ENCODE results near the gene PDE8A. TPM values are rescaled to one million over a fixed set of nuclear protein-coding genes. Genes with fewer than 3 reads are reported as not detected.
"Not testable (repeated sequence)": the region's sequence is repeated elsewhere in the genome, so short reads cannot be mapped to it uniquely, and the experiment has no call there.

Gene PDE8A
- polyA plus RNA-seq, 1 donor, result 25.4 TPM

DNA sequence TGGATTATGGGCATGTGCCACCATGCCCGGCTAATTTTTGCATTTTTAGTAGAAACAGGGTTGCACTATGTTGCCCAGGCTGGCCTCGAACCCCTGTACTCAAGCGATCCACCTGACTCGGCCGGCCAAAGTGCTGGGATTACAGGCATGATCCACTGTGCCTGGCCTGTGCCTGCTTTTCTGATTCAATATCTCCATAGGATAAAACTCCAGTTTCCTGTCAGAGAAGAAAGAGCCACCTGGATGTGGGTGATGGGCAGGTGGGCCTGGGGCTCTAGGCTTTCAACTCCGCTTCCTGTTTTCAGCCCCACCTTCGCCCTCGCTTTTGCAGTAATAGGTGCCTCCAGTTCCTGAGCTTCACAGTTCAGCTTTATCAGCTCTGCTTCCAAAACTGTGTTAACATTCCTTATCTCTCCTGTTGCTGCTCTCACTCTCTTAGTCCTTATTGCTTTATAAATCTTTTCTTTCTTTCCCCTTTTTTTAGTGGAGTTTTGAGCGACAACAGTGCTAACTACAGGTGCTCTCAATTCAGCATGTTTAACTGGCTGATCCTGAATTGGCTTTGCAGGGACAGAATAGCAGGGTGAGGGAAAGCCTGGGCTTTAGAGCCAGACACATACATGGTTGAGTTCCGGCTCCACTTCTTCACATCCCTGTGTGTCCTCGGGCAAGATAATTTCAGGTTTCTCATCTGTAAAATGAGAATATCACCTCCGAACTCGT lies 21.1 kb upstream of the PDE8A start:
- no peak for DNase-seq

DNA sequence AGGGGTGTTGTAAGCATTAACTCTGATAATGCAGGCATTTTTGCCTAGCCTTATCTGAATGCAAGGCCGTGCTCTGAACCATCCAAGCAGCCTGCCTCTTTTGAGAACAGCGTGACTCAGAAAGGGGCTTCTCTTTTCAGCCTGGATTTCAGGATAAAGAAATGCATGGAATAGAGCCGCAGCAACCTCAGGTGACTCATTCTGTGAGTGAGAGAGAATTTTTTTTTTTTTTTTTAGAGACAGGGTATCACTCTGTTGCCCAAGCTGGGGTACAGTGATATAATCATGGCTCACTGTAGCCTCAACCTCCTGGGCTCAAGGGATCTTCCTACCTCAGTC lies 20.6 kb upstream of the PDE8A start:
- no peak for DNase-seq

DNA sequence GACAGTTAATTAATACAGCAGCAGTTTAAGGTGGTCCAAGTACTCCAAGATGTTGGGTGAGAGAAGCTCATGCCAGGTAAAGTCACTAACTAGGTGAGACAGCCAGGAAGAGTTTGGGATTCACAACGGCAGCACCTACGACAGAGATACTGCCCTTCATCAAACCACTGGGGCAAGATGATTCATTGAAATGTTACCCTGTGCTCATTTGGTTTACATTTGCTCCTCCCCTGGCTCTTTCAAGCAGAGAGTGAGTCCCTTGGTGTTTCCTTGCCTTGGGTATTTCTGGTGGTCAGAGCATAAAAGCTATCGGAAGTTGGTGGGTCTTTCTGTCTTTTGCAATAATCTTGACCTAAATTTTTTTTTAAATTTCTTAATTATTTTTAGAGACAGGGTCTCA lies 19.9 kb upstream of the PDE8A start:
- no peak for DNase-seq

DNA sequence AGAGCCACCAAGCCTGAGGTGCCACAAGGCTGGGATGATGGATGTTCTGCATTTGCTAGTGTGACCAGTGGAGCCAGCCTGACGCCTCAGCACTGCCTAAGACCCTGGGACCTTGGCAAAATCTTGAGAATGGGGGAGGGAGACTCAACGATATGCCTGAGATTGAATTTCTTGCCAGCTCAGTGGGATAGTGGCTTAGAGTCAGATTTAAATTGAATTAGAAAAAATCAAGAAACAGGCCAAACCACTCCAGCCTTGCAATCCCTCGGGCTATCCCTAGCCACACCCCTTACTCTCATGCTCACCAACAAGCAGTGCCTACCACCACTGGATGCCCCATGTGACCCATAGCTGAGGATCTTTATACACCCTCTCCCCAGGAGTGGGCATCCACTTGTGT lies 18.7 kb upstream of the PDE8A start:
- DNase-seq, result no peak

DNA sequence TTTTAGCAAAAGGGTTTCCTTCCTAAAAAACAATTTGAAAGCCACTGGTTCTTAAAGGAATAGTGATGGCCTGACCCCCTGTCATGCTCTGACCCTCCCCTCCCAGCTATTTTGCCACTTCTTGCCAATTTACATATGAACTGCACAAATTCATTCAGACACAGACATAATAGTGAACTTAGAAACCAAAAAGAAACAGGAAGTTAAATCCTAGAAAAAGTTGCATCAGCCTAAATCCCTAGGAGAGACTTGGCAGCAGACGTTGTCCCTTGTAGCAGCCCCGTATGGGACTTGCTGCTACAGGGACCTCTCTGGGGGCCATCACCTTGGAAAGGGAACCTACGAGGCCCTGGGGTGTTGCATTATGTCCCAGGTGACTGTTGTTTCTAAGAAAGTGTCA lies 14.3 kb upstream of the PDE8A start:
- DNase-seq, result no peak

DNA sequence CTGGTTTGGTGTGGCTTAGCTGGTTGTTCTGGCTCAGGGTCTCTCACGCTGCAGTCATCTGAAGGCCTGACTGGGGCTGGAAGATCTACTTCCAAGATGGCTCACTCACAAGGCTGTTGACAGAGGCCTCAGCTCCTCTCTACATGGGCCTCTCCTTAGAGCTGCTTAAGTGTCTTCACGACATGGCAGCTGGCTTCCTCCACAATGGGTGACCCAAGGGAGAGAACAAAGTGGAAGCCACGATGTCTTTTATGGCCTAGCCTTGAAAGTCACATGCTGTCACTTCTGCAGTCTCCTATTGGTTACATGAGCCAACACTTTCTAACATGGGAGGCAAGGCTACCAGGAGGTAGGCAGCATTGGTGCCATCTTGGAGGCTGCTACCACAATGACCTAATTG lies 13.4 kb upstream of the PDE8A start:
- DNase-seq, result no peak

DNA sequence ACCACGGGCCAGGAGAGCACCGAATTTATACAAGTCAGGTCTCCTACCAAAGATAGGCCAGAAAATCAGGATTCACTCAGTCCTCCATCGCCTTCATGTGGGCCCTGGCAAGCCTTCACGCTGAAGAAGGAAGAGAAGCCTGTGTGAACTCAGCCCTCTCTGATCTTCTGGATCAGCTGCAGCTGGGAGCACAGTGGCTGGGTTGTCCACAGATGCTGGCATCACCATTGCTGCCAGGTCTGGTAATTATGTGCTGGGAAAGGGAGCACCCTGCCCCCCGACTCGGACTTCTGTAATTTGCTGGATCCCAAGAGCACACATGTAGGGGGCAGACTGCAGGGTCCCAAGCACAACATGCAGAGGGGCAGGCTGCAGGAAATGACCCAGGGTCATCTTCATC lies 12.4 kb upstream of the PDE8A start:
- no peak for DNase-seq

DNA sequence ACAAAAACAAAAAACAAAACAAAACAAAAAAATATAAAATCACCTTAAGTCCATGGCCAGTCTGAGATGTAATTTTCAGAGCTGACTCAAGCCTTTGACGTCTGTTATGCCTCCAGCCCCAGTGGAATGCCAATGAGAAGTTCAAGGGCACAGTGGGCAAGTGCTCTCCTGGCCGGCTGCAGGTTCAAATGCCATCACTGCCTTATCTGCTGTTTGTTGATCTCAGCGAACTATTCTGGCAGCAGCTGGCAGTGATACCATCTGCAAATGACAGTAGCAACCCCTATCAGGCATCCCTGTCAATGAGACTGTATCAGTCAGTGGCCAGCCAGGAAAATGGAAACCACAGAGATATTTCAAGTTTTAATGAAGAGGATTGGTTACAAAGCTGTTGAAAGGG lies 10.8 kb upstream of the PDE8A start:
- no peak for DNase-seq

DNA sequence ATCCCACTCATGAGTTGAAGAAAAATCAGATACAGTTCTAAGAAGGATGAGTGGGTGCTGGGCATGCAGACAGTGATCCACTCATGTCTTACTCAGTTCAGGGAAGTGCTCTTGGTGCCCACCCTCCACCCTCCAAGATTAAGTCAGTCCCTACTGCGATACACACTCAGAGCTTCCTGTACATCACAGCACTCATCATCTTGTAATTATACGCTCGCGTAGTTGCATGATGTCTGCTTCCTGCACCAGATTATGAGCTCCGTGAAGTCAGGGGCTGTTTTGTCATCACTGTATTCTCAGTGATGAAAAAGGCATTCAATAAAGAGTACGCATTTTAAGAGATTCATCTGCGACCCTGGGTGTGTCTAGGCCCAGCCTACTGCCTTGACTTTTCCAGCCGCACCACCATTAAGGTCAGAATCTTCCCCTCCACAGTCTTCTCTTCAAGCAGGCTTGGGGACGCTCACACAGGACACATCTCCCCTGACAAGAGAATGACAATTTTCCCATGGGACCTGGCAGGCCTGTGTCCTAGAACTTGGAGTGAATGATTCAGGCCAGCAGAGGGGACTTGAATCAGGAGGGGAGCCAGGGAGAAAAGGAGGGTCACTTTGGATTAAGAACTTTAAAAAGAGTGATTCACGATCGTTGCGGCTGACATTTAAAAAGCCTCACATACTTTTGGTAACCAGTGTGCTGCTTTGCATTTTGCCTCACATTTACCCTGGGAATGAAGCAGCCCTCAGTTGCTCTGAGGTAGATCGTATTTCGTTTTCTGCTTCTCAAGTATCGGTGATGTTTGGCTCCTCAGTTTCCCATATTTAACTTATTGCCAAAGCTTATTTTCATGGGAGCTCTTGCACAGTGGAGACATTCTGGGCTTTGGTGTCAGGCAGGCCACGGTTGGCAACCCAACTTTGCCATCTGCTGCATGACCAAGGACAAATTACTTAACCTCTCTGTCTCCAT lies 7.9 kb upstream of the PDE8A start:
- no peak for DNase-seq

DNA sequence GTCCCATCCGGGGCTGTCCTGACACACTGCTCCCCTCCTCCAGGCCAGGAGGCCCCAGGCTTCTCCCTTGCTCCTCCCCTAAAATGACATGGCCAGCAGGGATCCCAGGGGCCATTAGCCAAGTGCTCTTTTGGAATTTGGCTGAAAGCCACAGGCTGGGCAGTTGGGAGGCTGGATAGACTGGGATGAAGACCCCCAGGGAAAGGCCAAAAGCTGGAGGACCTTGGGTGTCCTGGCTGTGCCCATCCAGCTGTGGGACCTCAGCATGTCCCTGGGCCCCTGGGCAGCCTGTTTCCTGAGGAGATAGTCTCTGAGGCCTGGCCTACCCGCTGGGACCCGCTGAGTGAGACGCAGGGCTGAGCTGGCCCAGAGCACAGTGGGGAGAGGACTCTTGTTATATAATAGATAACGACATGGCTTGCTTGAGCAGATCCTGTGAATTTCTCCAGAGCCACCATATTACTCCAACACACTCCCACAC lies 5.7 kb upstream of the PDE8A start:
- no peak for DNase-seq

DNA sequence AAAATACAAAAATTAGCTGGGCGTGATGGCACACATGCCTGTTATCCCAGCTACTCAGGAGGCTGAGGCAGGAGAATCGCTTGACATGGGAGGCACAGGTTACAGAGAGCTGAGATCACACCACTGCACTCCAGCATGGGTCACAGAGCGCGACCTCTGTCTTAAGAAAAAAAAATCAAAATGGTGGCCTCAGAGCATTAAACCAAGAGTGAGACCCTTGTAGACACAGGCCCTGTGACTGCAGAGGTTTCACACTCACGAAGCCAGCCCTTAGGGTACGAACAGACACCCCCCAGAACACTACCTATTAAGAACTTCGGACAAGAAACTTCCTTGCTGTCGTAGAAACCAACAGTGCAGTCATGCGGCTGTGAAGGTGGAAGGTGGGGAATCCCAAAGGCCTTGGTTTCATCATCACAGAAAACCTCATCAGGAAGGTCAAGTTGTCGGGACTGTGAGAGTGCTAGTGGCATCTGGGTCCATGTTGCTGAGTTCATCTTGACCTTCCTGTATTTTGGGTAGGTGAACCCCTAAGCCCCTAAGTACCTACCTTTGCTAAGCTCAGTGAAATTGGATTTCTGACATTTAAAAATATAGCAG lies 4.8 kb upstream of the PDE8A start:
- no peak for DNase-seq

DNA sequence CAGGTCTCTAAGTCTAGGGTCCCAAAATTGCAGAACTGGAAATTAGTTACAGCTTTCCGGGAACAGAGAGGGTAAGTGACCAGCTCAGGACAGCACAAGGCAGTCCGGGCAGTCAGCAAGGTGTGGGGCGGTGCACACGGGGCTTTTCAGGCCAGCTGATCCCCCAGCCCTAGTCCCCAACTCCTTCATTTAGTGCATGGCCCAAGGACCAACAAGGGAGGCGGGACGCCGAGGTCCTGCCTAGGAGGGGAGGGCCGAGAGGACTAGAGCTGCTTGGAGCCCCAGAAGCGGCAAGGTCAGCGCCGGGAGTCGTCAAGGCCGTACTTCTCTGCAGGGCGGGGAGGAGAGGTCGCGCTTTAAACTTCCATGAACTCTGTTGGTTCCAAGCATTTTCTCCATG lies 2.0 kb upstream of the PDE8A start:
- DNase-seq, result no peak

DNA sequence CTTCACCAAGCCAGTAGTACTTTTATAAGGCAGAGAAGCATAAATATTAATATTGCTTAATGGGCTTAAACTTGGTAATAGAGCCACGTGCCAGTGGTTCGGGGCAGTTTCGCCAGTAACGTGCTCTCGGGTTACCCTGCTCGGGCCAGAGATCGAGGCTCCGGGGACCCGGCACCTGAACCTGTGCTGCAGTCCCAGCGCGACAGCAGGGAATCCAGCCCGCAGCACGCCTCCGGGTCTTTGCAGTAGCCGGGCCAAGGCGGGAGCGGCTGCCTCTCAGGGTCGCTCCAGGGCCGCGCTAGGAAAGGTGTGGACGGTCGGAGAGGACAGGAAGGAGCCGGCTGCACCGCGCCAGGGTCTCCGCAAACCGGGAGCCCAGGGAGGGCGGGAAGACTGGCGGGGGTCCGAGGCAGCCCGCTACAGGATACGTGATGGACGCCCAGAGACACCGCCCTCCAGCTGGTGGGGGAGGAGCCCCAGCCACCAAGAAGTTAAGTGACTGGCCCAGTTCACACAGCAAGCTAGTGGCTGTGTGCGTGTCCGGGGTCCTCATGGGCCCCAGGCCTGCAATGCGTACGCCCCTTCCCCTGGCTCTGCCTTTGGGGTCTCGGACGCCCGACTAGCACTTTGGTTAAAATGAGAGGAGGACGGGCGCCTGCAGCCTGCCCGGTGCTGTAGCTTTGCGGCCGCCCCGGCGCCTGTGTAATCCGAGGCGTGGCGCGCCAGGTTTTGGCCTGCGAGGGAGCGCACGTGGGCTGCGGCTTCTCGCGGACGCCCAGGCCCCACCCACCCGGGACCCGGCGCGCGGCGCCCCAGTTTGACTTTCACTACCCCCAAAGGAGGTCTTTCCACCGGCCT lies 1.2 kb upstream of the PDE8A start:
- DNase-seq, result peak; percentile 87

DNA sequence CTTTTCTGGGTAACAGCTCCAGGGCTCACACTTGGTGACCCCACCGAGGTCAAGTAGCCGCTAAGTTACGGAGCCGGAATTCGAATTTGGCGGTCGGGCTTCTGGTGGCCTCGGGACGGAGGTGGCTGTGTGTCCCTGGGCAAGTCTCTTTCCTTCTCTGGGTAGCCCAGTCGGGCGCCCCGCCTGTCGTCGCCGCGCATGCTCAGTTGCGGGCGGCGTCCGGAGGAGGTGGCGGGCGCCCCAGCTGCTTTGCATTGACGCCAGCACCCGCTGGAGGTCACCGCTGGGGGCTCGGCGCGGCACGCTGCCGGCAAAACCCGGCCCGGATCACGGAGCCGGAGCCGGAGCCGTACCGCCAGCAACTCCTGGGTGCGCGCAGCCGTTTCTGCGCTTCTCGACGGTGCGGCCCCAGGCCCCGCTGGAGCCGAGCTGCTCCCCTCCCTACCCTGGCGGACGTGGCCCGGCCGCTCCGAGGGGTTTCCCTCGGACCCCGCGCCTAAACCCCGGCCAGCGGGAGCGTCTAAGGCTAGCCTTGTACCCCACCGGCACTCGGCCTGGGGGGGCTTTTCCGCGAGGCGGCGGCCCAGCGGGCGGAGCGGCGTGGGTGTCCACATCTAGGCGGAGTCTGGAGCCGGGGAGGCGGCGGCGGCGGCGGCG lies 474 bp upstream of the PDE8A start:
- DNase-seq, result peak; percentile 97

DNA sequence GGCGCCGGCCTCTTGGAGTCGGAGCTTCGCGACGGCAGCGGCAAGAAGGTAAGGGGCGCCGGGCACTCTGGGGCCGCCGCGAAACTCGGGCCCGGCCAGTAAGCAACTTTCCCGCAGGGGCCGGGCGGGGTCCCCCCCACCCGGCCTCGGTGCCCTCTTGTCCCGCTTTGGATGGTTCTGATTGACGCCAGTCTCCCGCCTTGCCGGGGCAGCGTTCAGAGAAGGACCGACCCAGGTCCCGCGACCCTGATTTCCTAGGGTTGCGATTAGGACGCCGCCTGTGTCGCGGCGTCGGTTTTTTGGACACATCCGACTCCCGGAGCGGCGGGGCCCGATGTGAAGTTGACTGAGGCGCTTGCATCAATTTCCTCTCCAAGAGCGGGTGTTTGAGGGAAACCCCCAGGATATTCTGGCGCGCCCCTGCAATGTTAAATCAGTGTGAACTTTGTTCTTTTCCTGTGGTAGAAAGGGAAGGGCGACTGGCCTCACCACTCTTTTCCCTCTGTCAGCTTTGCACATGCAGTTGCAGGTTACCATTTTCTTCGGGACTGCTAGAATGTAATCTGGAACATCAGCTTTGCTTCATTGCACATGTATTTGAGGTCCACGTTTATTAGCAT lies 755 bp downstream of the PDE8A start:
- DNase-seq, result peak; percentile 30

DNA sequence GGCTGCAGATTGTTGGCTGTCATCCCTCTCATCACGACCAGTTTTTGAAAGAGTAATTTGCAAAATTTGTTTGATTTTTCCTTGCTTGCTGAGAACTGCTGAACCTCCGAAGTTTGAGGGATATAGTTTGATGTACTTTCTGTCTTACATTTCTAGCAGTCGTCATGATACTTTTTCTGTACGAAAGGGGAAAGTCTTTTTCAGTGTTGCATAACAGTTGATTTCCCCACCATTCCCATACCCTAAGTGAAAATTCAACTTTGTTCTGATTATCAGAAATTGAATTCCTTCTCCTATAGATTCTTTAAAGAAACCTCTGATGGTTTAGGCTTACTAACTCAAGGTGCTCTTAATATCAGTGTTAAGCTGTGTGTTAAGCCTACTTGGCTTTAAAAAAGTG lies 1.6 kb downstream of the PDE8A start:
- DNase-seq, result no peak

DNA sequence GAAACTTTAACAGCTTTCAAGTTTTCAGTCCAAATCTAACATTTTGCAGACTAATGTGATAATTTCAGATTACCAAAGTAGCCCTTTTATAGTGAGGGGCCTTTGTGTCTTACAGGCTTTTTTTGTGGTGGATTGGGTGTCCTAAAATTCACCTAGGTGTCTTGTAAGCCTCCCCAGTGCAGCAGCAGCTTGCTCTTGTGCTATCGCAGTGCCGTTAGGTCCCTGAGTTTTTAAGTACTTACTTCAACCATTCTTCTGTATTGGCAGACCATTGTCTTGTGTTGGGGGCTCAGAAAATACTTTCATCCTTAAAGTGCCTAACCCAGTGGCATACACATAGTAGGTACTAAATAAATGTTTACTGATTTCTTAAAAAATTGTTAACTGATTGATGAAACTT lies 2.1 kb downstream of the PDE8A start:
- DNase-seq, result no peak

DNA sequence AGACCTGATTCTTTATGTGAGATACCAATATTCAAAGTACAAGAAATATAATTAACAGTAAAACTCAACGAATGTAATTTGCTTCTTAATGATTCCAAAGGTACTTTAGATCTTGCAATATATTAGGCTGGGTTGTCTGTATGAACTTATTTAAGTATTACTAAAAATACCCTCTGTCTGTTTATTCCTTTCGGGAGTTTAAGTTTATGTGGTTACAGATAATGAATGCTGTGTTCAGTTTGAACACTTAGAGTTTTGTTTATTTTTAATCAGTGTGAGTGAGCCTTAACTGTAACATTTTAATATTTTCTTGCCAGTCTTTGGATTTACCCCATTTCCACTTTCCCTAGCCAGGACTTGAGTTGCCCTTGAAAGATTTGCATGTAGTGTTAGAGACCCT lies 3.5 kb downstream of the PDE8A start:
- no peak for DNase-seq

DNA sequence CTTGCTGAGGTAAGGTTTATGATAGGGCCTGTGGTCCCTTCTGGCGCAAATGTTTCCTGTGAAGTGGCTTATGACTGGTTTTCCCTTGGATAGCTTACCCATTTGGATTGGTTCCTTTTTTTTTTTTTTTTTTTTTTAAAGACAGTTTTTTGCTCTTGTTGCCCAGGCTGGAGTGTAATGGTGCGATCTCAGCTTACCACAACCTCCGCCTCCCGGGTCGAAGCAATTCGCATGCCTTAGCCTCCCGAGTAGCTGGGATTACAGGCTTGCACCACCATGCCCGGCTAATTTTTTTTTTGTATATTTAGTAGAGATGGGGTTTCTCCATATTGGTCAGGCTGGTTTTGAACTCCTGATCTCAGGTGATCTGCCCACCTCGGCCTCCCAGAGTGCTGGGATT lies 5.7 kb downstream of the PDE8A start:
- DNase-seq, result not testable (repeated sequence)

DNA sequence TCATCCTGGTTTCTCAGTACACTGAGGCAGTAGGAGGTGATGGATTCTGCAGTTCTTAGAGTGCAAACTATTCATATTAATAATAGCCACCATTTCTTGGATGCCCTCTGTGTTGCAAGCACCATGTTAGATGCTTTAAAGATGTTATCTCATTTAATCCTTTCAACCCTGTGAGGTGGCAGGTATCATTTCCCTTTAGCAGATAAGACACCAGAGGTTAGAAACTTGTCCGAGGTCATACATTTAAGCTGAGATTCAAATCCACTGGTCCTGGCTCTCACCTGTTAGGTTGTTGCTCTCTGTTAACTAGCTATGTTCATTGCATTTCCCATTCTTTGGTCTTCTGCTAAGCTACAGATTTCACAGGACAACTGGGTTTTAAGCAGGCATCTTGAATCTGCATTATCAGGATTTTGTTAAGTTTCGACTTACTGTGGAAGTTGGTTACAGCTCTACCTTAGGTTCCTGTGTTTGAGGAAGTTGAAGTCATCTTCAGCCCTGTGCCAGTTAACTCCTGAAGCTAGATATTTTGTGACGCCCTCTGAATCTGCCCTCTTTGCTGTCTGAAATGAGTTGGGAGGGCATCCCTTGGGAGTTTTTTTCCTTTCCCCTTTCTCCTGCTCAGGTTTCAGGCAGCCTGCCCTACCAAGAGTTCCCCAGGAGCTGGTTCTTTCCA lies 6.4 kb downstream of the PDE8A start:
- DNase-seq, result no peak
